Epithelial cell of esophagus (primary cell): Measurements from ENCODE around the gene HIRIP3.

Experiments used
- DNase-seq: peaks from one replicate; pipeline ENCODE4 v3.0.0; 2010; ENCODE audit warnings: low read depth
- H3K4me3 ChIP-seq: 2 replicates; pipeline ENCODE4 v1.5.1; 2011; ENCODE audit warnings: mild to moderate bottlenecking, low read length, control low read depth
- TF ChIP-seq, protein P1 (sequence below): IDR thresholded peaks from 2 replicates; pipeline ENCODE4 v1.5.1; 2011; ENCODE audit warnings: low read depth, mild to moderate bottlenecking, low read length, control low read depth, inconsistent platforms; ENCODE audit not compliant: insufficient read depth; ENCODE audit errors: missing control alignments

HIRIP3 gene

DNA sequence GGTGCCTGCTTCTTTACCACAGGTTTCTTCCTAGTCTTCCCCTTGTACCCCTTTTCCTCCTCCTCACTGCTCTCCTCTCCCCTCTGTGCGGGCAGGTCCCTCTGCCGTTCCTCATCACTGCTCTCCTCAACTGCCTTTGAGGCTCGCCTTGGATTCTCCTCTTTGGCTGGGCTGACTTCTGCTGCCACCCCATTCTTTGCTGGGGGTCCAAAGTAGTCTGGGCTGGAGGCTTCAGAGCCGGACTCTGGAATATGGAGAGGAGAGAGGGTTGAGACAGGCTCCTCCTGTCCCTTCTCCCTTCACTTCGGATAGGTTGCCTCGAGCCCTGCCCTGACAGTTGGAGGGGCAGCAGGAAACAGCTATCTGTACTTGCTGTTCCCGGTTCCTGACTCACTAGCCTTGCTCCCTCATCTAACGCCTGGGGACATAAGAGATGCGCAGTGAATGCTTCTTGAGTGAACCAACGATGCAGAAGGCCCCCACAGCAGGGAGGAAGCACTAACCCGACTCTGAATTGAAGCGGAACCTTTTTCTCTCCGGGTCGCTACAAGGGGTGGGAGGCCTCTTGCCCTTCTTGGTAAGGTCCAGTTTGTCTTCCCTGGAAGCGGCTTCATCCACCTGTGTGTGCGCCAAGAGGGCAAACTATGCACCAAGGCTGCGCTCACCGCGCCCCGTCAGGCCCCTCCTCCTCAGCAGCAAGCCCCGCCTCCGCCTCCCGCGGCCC lies 655 bp downstream of the HIRIP3 start:
- TF ChIP-seq, protein P1, sequence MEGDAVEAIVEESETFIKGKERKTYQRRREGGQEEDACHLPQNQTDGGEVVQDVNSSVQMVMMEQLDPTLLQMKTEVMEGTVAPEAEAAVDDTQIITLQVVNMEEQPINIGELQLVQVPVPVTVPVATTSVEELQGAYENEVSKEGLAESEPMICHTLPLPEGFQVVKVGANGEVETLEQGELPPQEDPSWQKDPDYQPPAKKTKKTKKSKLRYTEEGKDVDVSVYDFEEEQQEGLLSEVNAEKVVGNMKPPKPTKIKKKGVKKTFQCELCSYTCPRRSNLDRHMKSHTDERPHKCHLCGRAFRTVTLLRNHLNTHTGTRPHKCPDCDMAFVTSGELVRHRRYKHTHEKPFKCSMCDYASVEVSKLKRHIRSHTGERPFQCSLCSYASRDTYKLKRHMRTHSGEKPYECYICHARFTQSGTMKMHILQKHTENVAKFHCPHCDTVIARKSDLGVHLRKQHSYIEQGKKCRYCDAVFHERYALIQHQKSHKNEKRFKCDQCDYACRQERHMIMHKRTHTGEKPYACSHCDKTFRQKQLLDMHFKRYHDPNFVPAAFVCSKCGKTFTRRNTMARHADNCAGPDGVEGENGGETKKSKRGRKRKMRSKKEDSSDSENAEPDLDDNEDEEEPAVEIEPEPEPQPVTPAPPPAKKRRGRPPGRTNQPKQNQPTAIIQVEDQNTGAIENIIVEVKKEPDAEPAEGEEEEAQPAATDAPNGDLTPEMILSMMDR: no peak
- DNase-seq: peak; percentile 91
- H3K4me3 ChIP-seq: peak overlapping the region; percentile 84

- no peak overlapping the region for H3K4me3 ChIP-seq
- TF ChIP-seq, protein P1: no peak
- DNase-seq: no peak
Observed at GRCh38 chr16:29993903-29994599, 1.4 kb downstream of the HIRIP3 start.

- H3K4me3 ChIP-seq: no peak overlapping the region
- DNase-seq: no peak
- TF ChIP-seq, protein P1: no peak
Observed at GRCh38 chr16:29993191-29993902, 2.1 kb downstream of the HIRIP3 start.

GRCh38 chr16:29992344-29992967 lies 3.0 kb downstream of the HIRIP3 start:
- TF ChIP-seq, protein P1: no peak
- DNase-seq: no peak

DNA sequence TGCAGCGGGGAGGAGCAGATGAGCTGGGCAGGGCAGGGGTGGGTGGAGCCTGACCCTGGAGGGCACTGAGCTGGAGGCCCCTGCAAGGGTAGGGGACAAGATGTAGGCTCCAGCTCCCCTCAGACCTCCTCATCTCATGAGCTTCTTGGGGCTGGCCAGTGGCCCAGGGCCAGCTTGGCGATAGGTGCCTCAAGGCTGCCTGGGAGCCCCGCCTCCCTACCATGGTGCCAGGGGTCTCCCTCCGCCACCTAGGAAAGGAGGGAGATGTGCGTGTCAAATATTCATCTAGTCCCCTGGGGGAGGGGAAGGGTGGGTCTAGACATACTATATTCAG lies 3.9 kb downstream of the HIRIP3 start:
- TF ChIP-seq, protein P1: no peak
- DNase-seq: no peak
- no peak overlapping the region for H3K4me3 ChIP-seq

More at GRCh38 chr16:29992344-29992967, 3.0 kb downstream of the HIRIP3 start:
- H3K4me3 ChIP-seq: no peak overlapping the region

- DNase-seq: no peak
- TF ChIP-seq, protein P1: no peak
- no peak overlapping the region for H3K4me3 ChIP-seq
Observed at GRCh38 chr16:29990883-29991570, 4.4 kb downstream of the HIRIP3 start.
